ENCODE data around the gene WRAP53. TPM values are rescaled to one million over a fixed set of nuclear protein-coding genes. Genes with fewer than 3 reads are reported as not detected.

WRAP53 gene
- polyA plus RNA-seq, 1 experiment, result 4.1 TPM

GRCh38 chr17:7704601-7705268 lies 16.5 kb downstream of the WRAP53 start, which contains the start of gene EFNB3:
EFNB3 (plus strand) TSS chr17:7705202; CDS start chr17:7705599, 397 bp downstream.
- Histone ChIP-seq H3K27me3 (ENCODE audit: control insufficient read depth, insufficient read depth, low read length) (peaks cover 18% of the 10 kb centered on the region), H3K9me3 (ENCODE audit: control insufficient read depth, insufficient read depth, low read length) (no peaks in the 10 kb centered on the region; the same call in 1 of the 2 replicates), H3K27ac (ENCODE audit: low read depth, low read length) (no peak within 1 kb of the TSS), H3K4me3 (ENCODE audit: low read depth, low read length) (peak within 1 kb of the TSS; percentile 57)
- DNase-seq (ENCODE audit: low read depth, low spot score), result no peak
- ChIA-PET POLR2A (interaction anchor here (0.7 to 1.5 kb wide), 2 partner anchors 12 to 26 kb away, joined by 6 to 10 read pairs; partner anchors contain the start of gene DNAH2), CTCF (interaction anchor here (0.8 kb wide), 1 partner anchor 17 kb away, joined by 3 read pairs; no protein-coding TSS in a partner anchor)
- no peak for TF ChIP-seq CTCF (IDR thresholded peaks at IDR 0.05; ENCODE audit: low read depth, low read length)

GRCh38 chr17:7705269-7706255 lies 17.3 kb downstream of the WRAP53 start:
- H3K4me3 ChIP-seq (ENCODE audit: low read depth, low read length), result peak overlapping the region; percentile 57
- ChIA-PET POLR2A (interaction anchor here (0.7 to 1.8 kb wide), 3 partner anchors 12 to 25 kb away, joined by 4 to 10 read pairs (median 6); partner anchors contain the start of genes DNAH2 and TP53), CTCF (interaction anchor here (1.0 kb wide), 1 partner anchor 18 kb away, joined by 3 read pairs; no protein-coding TSS in a partner anchor)

GRCh38 chr17:7706631-7707354 lies 18.5 kb downstream of the WRAP53 start:
- no peak for TF ChIP-seq CTCF (IDR thresholded peaks at IDR 0.05; ENCODE audit: low read depth, low read length)
- ChIA-PET CTCF (interaction anchor here (0.7 to 1.6 kb wide), 4 partner anchors 10 to 20 kb away, joined by 3 to 7 read pairs (median 5); partner anchors contain the start of genes DNAH2 and TP53), POLR2A (interaction anchor here (0.9 to 1.8 kb wide), 2 partner anchors 18 to 19 kb away, joined by 3 to 4 read pairs; partner anchors contain the start of genes TP53 and WRAP53)
- DNase-seq (ENCODE audit: low read depth, low spot score), result no peak
- H3K27ac ChIP-seq (ENCODE audit: low read depth, low read length), result no peak overlapping the region
- peaks cover 20% of the 10 kb centered on the region for H3K27me3 ChIP-seq (ENCODE audit: control insufficient read depth, insufficient read depth, low read length)
- H3K4me3 ChIP-seq (ENCODE audit: low read depth, low read length), result no peak overlapping the region
- no peaks in the 10 kb centered on the region; the same call in 1 of the 2 replicates for H3K9me3 ChIP-seq (ENCODE audit: control insufficient read depth, insufficient read depth, low read length)

More at GRCh38 chr17:7705269-7706255, 17.3 kb downstream of the WRAP53 start:
- no peak for TF ChIP-seq CTCF (IDR thresholded peaks at IDR 0.05; ENCODE audit: low read depth, low read length)
- no peak for DNase-seq (ENCODE audit: low read depth, low spot score)
- no peaks in the 10 kb centered on the region; the same call in 1 of the 2 replicates for H3K9me3 ChIP-seq (ENCODE audit: control insufficient read depth, insufficient read depth, low read length)
- H3K27me3 ChIP-seq (ENCODE audit: control insufficient read depth, insufficient read depth, low read length), result peaks cover 18% of the 10 kb centered on the region
- H3K27ac ChIP-seq (ENCODE audit: low read depth, low read length), result no peak overlapping the region

GRCh38 chr17:7707446-7707845 lies 19.2 kb downstream of the WRAP53 start:
- Histone ChIP-seq H3K9me3 (ENCODE audit: control insufficient read depth, insufficient read depth, low read length) (no peaks in the 10 kb centered on the region; the same call in 1 of the 2 replicates), H3K27ac (ENCODE audit: low read depth, low read length) (no peak overlapping the region), H3K27me3 (ENCODE audit: control insufficient read depth, insufficient read depth, low read length) (peaks cover 26% of the 10 kb centered on the region), H3K4me3 (ENCODE audit: low read depth, low read length) (no peak overlapping the region)
- no peak for TF ChIP-seq CTCF (IDR thresholded peaks at IDR 0.05; ENCODE audit: low read depth, low read length)
- DNase-seq (ENCODE audit: low read depth, low spot score), result no peak
- ChIA-PET CTCF (interaction anchor here (0.7 to 1.6 kb wide), 3 partner anchors 9 to 20 kb away, joined by 5 to 7 read pairs (median 5); partner anchors contain the start of genes DNAH2 and TP53), POLR2A (no interaction called here)
